ENCODE data around the gene NEK1. TPM values are rescaled to one million over a fixed set of nuclear protein-coding genes. Genes with fewer than 3 reads are reported as not detected.

Gene NEK1
- total and polyA plus RNA-seq, 2 of the 13 experiments (the other 11 are each of a cell fraction or from before 2014, with no cell fraction given): 2.9 to 5.4 TPM

DNA sequence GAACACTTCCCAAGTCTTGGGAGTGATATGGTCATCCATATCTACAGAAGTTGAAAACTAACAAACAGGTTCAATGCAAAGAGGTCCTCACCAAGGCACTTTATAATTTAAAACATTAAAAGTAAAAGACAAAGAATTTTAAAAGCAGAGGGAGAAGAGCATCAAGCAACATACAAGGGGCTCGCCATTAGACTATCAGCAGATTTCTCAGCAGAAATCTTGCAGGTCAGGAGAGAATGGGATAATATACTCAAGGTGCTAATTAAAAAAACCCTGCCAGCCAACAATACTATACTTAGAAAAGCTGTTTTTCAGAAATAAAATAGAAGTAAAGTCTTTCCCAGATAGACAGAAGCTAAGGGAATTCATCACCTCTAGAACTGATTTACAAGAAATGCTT is 121.2 kb downstream of the NEK1 start:
- no peak overlapping the region for H3K9ac ChIP-seq (ENCODE audit: insufficient read depth, low read depth, low read length)
- H3K4me2 ChIP-seq (ENCODE audit: low read depth, low read length): no peak overlapping the region

More for the DNA sequence above, 121.2 kb downstream of the NEK1 start:
- FAIRE-seq (no peak), DNase-seq (ENCODE audit: low spot score) (no peak), ATAC-seq (no peak)
- ChIA-PET CTCF (ENCODE audit: low intra/inter-chr PET ratio, low total read pairs) (no interaction called here), POLR2A (no interaction called here)
- intact Hi-C loops (cut with micrococcal nuclease; ENCODE audit: unreplicated experiment): no loop called here
- no peaks in the 10 kb centered on the region for H4K20me1 ChIP-seq (ENCODE audit: insufficient read depth, low read length)
- TF ChIP-seq ZNF383 (CRISPR knock-in tag; IDR thresholded peaks at IDR 0.05; ENCODE audit: borderline replicate concordance): no peak
- TF ChIP-seq SRF (IDR thresholded peaks at IDR 0.05; ENCODE audit: low read depth, low read length): no peak
- no peak for TF ChIP-seq CHD4 (IDR thresholded peaks at IDR 0.05; ENCODE audit: borderline replicate concordance, low read length)
- TF ChIP-seq ZNF572 (CRISPR knock-in tag; IDR thresholded peaks at IDR 0.05): no peak
- no peak for TF ChIP-seq ZNF564 (CRISPR knock-in tag; IDR thresholded peaks at IDR 0.05)
- no peak for TF ChIP-seq RORA (CRISPR knock-in tag; IDR thresholded peaks at IDR 0.05)
- TF ChIP-seq, protein P1, sequence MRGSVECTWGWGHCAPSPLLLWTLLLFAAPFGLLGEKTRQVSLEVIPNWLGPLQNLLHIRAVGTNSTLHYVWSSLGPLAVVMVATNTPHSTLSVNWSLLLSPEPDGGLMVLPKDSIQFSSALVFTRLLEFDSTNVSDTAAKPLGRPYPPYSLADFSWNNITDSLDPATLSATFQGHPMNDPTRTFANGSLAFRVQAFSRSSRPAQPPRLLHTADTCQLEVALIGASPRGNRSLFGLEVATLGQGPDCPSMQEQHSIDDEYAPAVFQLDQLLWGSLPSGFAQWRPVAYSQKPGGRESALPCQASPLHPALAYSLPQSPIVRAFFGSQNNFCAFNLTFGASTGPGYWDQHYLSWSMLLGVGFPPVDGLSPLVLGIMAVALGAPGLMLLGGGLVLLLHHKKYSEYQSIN (CRISPR knock-in tag; IDR thresholded peaks at IDR 0.05; ENCODE audit: borderline replicate concordance): no peak
- no peak for TF ChIP-seq FOXO1 (CRISPR knock-in tag; IDR thresholded peaks at IDR 0.05)
- TF ChIP-seq BCL6 (CRISPR knock-in tag; IDR thresholded peaks at IDR 0.05): no peak
- no peak for TF ChIP-seq MEIS1 (CRISPR knock-in tag; IDR thresholded peaks at IDR 0.05; ENCODE audit: borderline replicate concordance)
- no peak for TF ChIP-seq NFKB2 (CRISPR knock-in tag; IDR thresholded peaks at IDR 0.05; ENCODE audit: borderline replicate concordance)
- TF ChIP-seq, protein P2, sequence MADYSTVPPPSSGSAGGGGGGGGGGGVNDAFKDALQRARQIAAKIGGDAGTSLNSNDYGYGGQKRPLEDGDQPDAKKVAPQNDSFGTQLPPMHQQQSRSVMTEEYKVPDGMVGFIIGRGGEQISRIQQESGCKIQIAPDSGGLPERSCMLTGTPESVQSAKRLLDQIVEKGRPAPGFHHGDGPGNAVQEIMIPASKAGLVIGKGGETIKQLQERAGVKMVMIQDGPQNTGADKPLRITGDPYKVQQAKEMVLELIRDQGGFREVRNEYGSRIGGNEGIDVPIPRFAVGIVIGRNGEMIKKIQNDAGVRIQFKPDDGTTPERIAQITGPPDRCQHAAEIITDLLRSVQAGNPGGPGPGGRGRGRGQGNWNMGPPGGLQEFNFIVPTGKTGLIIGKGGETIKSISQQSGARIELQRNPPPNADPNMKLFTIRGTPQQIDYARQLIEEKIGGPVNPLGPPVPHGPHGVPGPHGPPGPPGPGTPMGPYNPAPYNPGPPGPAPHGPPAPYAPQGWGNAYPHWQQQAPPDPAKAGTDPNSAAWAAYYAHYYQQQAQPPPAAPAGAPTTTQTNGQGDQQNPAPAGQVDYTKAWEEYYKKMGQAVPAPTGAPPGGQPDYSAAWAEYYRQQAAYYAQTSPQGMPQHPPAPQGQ (CRISPR knock-in tag; IDR thresholded peaks at IDR 0.05; ENCODE audit: borderline replicate concordance): no peak
- TF ChIP-seq U2AF2 (IDR thresholded peaks at IDR 0.05; ENCODE audit: low read depth, low read length): no peak
- TF ChIP-seq, protein P3, sequence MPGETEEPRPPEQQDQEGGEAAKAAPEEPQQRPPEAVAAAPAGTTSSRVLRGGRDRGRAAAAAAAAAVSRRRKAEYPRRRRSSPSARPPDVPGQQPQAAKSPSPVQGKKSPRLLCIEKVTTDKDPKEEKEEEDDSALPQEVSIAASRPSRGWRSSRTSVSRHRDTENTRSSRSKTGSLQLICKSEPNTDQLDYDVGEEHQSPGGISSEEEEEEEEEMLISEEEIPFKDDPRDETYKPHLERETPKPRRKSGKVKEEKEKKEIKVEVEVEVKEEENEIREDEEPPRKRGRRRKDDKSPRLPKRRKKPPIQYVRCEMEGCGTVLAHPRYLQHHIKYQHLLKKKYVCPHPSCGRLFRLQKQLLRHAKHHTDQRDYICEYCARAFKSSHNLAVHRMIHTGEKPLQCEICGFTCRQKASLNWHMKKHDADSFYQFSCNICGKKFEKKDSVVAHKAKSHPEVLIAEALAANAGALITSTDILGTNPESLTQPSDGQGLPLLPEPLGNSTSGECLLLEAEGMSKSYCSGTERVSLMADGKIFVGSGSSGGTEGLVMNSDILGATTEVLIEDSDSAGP (CRISPR knock-in tag; IDR thresholded peaks at IDR 0.05; ENCODE audit: borderline replicate concordance): no peak
- TF ChIP-seq, protein P4, sequence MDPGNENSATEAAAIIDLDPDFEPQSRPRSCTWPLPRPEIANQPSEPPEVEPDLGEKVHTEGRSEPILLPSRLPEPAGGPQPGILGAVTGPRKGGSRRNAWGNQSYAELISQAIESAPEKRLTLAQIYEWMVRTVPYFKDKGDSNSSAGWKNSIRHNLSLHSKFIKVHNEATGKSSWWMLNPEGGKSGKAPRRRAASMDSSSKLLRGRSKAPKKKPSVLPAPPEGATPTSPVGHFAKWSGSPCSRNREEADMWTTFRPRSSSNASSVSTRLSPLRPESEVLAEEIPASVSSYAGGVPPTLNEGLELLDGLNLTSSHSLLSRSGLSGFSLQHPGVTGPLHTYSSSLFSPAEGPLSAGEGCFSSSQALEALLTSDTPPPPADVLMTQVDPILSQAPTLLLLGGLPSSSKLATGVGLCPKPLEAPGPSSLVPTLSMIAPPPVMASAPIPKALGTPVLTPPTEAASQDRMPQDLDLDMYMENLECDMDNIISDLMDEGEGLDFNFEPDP (CRISPR knock-in tag; conservative IDR thresholded peaks at IDR 0.05): no peak
- no peak for TF ChIP-seq SP1 (IDR thresholded peaks at IDR 0.05)
- no peak for TF ChIP-seq SP1 (CRISPR knock-in tag; IDR thresholded peaks at IDR 0.05)
- no peak for TF ChIP-seq MATR3 (CRISPR knock-in tag; IDR thresholded peaks at IDR 0.05)
- no peak for TF ChIP-seq ZC3H4 (CRISPR knock-in tag; IDR thresholded peaks at IDR 0.05; ENCODE audit: borderline replicate concordance)
- TF ChIP-seq SRY (CRISPR knock-in tag; IDR thresholded peaks at IDR 0.05): no peak
- TF ChIP-seq JUNB (CRISPR knock-in tag; IDR thresholded peaks at IDR 0.05; ENCODE audit: borderline replicate concordance): no peak
- no peaks in the 10 kb centered on the region for H3K4me1 ChIP-seq (ENCODE audit: insufficient read depth, low read length)
- no peak overlapping the region for H2AFZ ChIP-seq (ENCODE audit: low read length)
- H3K27ac ChIP-seq (ENCODE audit: extremely low read length, insufficient read depth, low read length): no peak overlapping the region
- in situ Hi-C loops (cut with HindIII; ENCODE audit: extremely low pct_ligation_motif_present, low pct_unique_long_range_greater_than_20kb): loop anchor here (25.0 kb wide), 1 partner anchor 1304 kb away; no protein-coding TSS in a partner anchor
- no peak overlapping the region for H3K4me3 ChIP-seq (replicated peaks in 1 of 3; ENCODE audit: insufficient read depth in 1 of 3, low read depth in 2 of 3, low read length in 3 of 3)
- WGBS (ENCODE audit: low lambda C conversion rate): 90% methylated on average over 1 of the region's 1 CpG
- peaks cover 0 to 3% of the 10 kb centered on the region in 2 experiments; a peak in 1 of 5 replicates for H3K36me3 ChIP-seq (replicated peaks in 1 of 2; ENCODE audit: control insufficient read depth in 1 of 2, insufficient read depth in 2 of 2, low read length in 2 of 2)
- no peaks in the 10 kb centered on the region for H3K27me3 ChIP-seq (ENCODE audit: control insufficient read depth in 1 of 2, insufficient read depth in 2 of 2, low read length in 2 of 2)
- no peaks in the 10 kb centered on the region for H3K79me2 ChIP-seq (ENCODE audit: insufficient read depth, low read length)
- no TSS peak for BruUV-seq (replicated peaks)
- no peaks in the 10 kb centered on the region for H3K9me3 ChIP-seq (ENCODE audit: low read length)

All from HepG2 (cell line).